HEK293 (cell line): Measurements from ENCODE around the gene JAK3.

Source experiments
- REPIN1 ChIP-seq: fragments of 450-650 bp; formaldehyde crosslinking; IDR thresholded peaks from 2 replicates; pipeline ENCODE4 v1.5.1; 2017; ENCODE audit warnings: missing biosample characterization, missing genetic modification characterization, low read depth
- TCF7L2 ChIP-seq: IDR thresholded peaks from 2 replicates; pipeline ENCODE4 v1.6.1; 2011; ENCODE audit warnings: low read depth, mild to moderate bottlenecking, inconsistent platforms, low read length, moderate library complexity, borderline replicate concordance
- TRIM28 ChIP-seq: IDR thresholded peaks from 2 replicates; pipeline ENCODE4 v1.6.1; 2011; ENCODE audit warnings: low read length, control low read depth, borderline replicate concordance
- ZBTB21 ChIP-seq: fragments of 450-650 bp; formaldehyde crosslinking; IDR thresholded peaks from 2 replicates; pipeline ENCODE4 v1.5.1; 2017; ENCODE audit warnings: missing biosample characterization, missing genetic modification characterization
- ZNF112 ChIP-seq: fragments of 450-650 bp; formaldehyde crosslinking; IDR thresholded peaks from 2 replicates; pipeline ENCODE4 v1.5.0; 2017; ENCODE audit warnings: missing biosample characterization, missing genetic modification characterization
- ZNF121 ChIP-seq: fragments of 450-650 bp; formaldehyde crosslinking; IDR thresholded peaks from 2 replicates; pipeline ENCODE4 v1.5.1; 2016; ENCODE audit warnings: missing biosample characterization, missing genetic modification characterization
- ZNF416 ChIP-seq: fragments of 450-650 bp; formaldehyde crosslinking; IDR thresholded peaks from 2 replicates; pipeline ENCODE4 v1.5.1; 2016; ENCODE audit warnings: missing biosample characterization, missing genetic modification characterization
- ZNF558 ChIP-seq: fragments of 450-650 bp; formaldehyde crosslinking; IDR thresholded peaks from 2 replicates; pipeline ENCODE4 v1.5.1; 2016; ENCODE audit warnings: missing biosample characterization, missing genetic modification characterization
- ZNF561 ChIP-seq: fragments of 450-650 bp; IDR thresholded peaks from 2 replicates; pipeline ENCODE4 v1.5.1; 2018; ENCODE audit warnings: missing biosample characterization, missing genetic modification characterization, borderline replicate concordance
- ZNF830 ChIP-seq: fragments of 450-650 bp; IDR thresholded peaks from 2 replicates; pipeline ENCODE4 v1.5.0; 2018; ENCODE audit warnings: missing biosample characterization, missing genetic modification characterization, low read depth, mild to moderate bottlenecking, moderate library complexity
- TF ChIP-seq, protein P1 (sequence below): fragments of 450-650 bp; formaldehyde crosslinking; IDR thresholded peaks from 2 replicates; pipeline ENCODE4 v1.5.1; 2016; ENCODE audit warnings: missing biosample characterization, missing genetic modification characterization

- TF ChIP-seq, protein P1, sequence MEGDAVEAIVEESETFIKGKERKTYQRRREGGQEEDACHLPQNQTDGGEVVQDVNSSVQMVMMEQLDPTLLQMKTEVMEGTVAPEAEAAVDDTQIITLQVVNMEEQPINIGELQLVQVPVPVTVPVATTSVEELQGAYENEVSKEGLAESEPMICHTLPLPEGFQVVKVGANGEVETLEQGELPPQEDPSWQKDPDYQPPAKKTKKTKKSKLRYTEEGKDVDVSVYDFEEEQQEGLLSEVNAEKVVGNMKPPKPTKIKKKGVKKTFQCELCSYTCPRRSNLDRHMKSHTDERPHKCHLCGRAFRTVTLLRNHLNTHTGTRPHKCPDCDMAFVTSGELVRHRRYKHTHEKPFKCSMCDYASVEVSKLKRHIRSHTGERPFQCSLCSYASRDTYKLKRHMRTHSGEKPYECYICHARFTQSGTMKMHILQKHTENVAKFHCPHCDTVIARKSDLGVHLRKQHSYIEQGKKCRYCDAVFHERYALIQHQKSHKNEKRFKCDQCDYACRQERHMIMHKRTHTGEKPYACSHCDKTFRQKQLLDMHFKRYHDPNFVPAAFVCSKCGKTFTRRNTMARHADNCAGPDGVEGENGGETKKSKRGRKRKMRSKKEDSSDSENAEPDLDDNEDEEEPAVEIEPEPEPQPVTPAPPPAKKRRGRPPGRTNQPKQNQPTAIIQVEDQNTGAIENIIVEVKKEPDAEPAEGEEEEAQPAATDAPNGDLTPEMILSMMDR = no peak
- no peak for TF ChIP-seq ZNF830 (tag by site-specific recombination)
- TF ChIP-seq ZNF558 (tag by site-specific recombination) = no peak
- no peak for TF ChIP-seq ZNF121
- TF ChIP-seq TRIM28 = no peak
- TF ChIP-seq ZNF112 (tag by site-specific recombination) = no peak
- no peak for TF ChIP-seq TCF7L2
- TF ChIP-seq ZNF416 = no peak
- TF ChIP-seq ZNF561 (tag by site-specific recombination) = no peak
- TF ChIP-seq REPIN1 (tag by site-specific recombination) = no peak
- no peak for TF ChIP-seq ZBTB21 (tag by site-specific recombination)
Measured at GRCh38 chr19:17848595-17849292, 962 bp upstream of the JAK3 start.
